T-cell (primary cell): ENCODE data around the gene BAZ2B. TPM values are rescaled to one million over a fixed set of nuclear protein-coding genes. Genes with fewer than 3 reads are reported as not detected.

ENCODE experiments used
- ATAC-seq, 4 experiments: fragments of 200-7000 bp in 3 of 4; fragments of 150-1000 bp in 1 of 4; cut with Tn5 transposase; replicated peaks in 1 of 4; 1 replicate in 3 of 4; 2 replicates in 1 of 4; pipeline ENCODE4 v1.10.0; 2021; ENCODE audit warnings: moderate library complexity in 3 of 4, mild to moderate bottlenecking in 2 of 4, moderate number of reproducible peaks in 1 of 4
- CTCF ChIA-PET, 2 donors: fragments of 300-600 bp; sonication (Branson Sonifier 250); formaldehyde crosslinking; loops; one replicate each; lab custom pipeline; 2022; ENCODE audit warnings: antibody characterized with exemption in 2 of 2; lab: Charles Lee
- POLR2A ChIA-PET, 2 donors: fragments of 300-600 bp; sonication (Branson Sonifier 250); formaldehyde crosslinking; loops; one replicate each; lab custom pipeline; 2022; ENCODE audit warnings: antibody characterized with exemption in 2 of 2; lab: Charles Lee
- DNase-seq, 35 experiments: peaks; one replicate each; pipeline versions ENCODE4 v3.0.0 to v3.0.0-alpha.2; 2013 to 2023
- H3K27ac ChIP-seq: one replicate; pipeline ENCODE4 v1.5.1; 2013; ENCODE audit warnings: low read length
- H3K27me3 ChIP-seq, 2 experiments: replicated peaks in 1 of 2; 1 replicate in 1 of 2; 2 replicates in 1 of 2; pipeline versions ENCODE4 v1.6.1 to v1.7.0; 2013; ENCODE audit warnings: low read length in 1 of 2, mixed read lengths in 1 of 2; ENCODE audit not compliant: control insufficient read depth in 2 of 2, insufficient read depth in 2 of 2; ENCODE audit errors: extremely low read depth in 1 of 2
- H3K36me3 ChIP-seq, 2 donors: 1 replicate in 1 of 2; 2 replicates in 1 of 2; pipeline versions ENCODE4 v1.6.1 to v1.7.0; 2013; ENCODE audit warnings: low read length in 1 of 2; ENCODE audit not compliant: control insufficient read depth in 2 of 2, insufficient read depth in 1 of 2; ENCODE audit errors: extremely low read depth in 1 of 2
- H3K4me1 ChIP-seq, 2 experiments: 1 replicate in 1 of 2; 2 replicates in 1 of 2; pipeline versions ENCODE4 v1.6.1 to v1.7.0; 2013; ENCODE audit warnings: low read length in 2 of 2, mixed read lengths in 1 of 2; ENCODE audit not compliant: insufficient read depth in 2 of 2, control insufficient read depth in 1 of 2; ENCODE audit errors: extremely low read depth in 1 of 2
- H3K4me3 ChIP-seq, 2 donors: 1 replicate in 1 of 2; 2 replicates in 1 of 2; pipeline versions ENCODE4 v1.5.1 to v1.7.0; 2013; ENCODE audit warnings: mild to moderate bottlenecking in 2 of 2, low read length in 1 of 2, moderate library complexity in 1 of 2; ENCODE audit not compliant: control insufficient read depth in 1 of 2; ENCODE audit errors: extremely low read depth in 1 of 2
- H3K9me3 ChIP-seq: 2 replicates; pipeline ENCODE4 v1.7.0; 2013
- H3K27ac Mint-ChIP-seq, 2 donors: one replicate each; pipeline ENCODE4 v1.8.0; 2020 to 2021; ENCODE audit warnings: mild to moderate bottlenecking in 2 of 2, mixed read lengths in 2 of 2
- H3K27me3 Mint-ChIP-seq, 2 donors: one replicate each; pipeline ENCODE4 v1.8.0; 2021 to 2022; ENCODE audit warnings: mixed read lengths in 2 of 2
- H3K36me3 Mint-ChIP-seq: one replicate; pipeline ENCODE4 v1.8.0; 2021; ENCODE audit warnings: mixed read lengths
- H3K4me1 Mint-ChIP-seq, 3 donors: one replicate each; pipeline ENCODE4 v1.8.0; 2020 to 2022; ENCODE audit warnings: mixed read lengths in 3 of 3, mild to moderate bottlenecking in 1 of 3
- H3K4me3 Mint-ChIP-seq, 3 donors: one replicate each; pipeline ENCODE4 v1.8.0; 2020 to 2022; ENCODE audit warnings: mild to moderate bottlenecking in 3 of 3, mixed read lengths in 3 of 3, moderate library complexity in 3 of 3
- H3K9me3 Mint-ChIP-seq, 3 donors: one replicate each; pipeline ENCODE4 v1.8.0; 2020 to 2022; ENCODE audit warnings: mixed read lengths in 3 of 3
- WGBS: methylation state at CpG from one replicate; pipeline ENCODE4 v1.1.5; 2013; ENCODE audit warnings: missing lambda C conversion rate; ENCODE audit not compliant: insufficient coverage; 5-methylcytosine and 5-hydroxymethylcytosine counted together
- total RNA-seq, 35 experiments: library from RNA in 6 of 35; stranded (reverse) in 6 of 35; fragments of 120-200 nt in 1 of 35; gene quantifications; one replicate each; pipeline versions ENCODE4 v1.2.1 to v1.2.4 and lab custom pipeline; 2013 to 2026

Gene BAZ2B
- total RNA-seq, 5 donors from 2014 or later (not counting 1 experiment from before 2014, with no cell fraction given) = 21.2 to 38.5 (median 27.2) TPM

DNA sequence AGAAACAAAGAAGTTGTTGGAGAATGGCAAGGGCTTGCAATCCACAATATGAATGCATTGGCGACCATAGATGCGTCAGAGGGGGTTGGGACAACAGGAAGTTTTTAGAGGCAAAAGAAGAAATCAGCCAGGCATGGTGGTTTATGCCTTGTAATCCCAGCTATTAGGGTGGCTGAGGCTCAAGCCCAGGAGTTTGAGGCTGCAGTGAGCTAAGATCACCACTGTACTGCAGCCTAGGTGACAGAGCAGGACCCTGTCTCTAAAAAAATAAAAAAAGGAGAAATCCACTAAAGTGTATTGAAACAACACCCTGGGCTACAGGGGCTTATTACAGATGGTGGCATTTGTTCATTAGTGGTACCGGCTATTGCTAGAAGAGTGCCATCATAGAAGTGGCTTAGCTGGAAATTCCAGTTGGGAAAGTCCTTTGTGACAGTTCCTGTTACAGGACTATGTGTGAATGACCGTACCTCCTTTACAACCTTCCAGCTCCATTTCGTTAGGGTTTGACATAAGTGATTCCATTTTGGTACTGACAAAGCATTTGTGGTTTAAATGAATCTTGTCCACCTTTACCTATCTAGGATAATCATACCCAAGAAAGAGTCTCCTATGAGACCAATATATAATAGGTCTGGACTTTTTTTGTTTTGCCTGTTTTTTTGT lies 319.2 kb downstream of the BAZ2B start:
- Histone ChIP-seq H3K9me3 (no peaks in the 10 kb centered on the region), H3K4me1 (no peaks in the 10 kb centered on the region), H3K27me3 (peaks cover 0 to 4% of the 10 kb centered on the region in 2 experiments), H3K36me3 (no peaks in the 10 kb centered on the region), H3K27ac (no peak overlapping the region), H3K4me3 (no peak overlapping the region)
- H3K36me3 Mint-ChIP-seq = no peaks in the 10 kb centered on the region
- no peak for DNase-seq
- 94% methylated on average over 3 of the region's 5 CpGs for WGBS
- CTCF ChIA-PET = interaction anchor here in 1 of 2 donors (0.7 kb wide), 1 partner anchor 1762 kb away, joined by 3 read pairs; no protein-coding TSS in a partner anchor
- POLR2A ChIA-PET = no interaction called here
- no peak overlapping the region for H3K27ac Mint-ChIP-seq
- peaks cover 4 to 10% of the 10 kb centered on the region in 2 donors for H3K27me3 Mint-ChIP-seq
- no peaks in the 10 kb centered on the region for H3K4me1 Mint-ChIP-seq
- peaks cover 0 to 3% (median 0%) of the 10 kb centered on the region in 3 donors for H3K9me3 Mint-ChIP-seq
- ATAC-seq = no peak
- H3K4me3 Mint-ChIP-seq = no peak overlapping the region

DNA sequence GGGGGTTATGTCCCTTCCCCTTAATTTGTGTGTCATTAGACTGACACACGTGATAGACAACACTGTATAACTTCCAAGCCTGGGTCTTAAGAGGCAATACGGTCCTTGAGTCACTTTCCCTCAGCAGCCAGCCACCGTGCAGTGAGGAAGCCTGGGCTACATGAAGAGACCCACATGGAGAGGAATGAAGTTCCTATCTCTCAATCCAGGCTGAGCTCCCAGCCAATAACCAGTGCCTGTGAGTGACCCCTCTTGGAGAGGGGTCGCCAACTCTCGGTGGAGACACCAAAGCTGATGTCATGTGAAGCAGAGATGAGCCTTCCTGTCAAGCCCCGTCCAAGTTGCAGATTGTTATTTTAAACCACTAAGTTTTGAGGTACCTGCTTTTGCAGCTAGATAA lies 324.2 kb downstream of the BAZ2B start:
- DNase-seq (no peak), ATAC-seq (no peak)
- H3K36me3 ChIP-seq = no peaks in the 10 kb centered on the region
- POLR2A ChIA-PET = no interaction called here
- H3K27me3 ChIP-seq = peaks cover 0 to 6% of the 10 kb centered on the region in 2 experiments
- peaks cover 7% of the 10 kb centered on the region in 2 experiments for H3K4me1 ChIP-seq
- no peaks in the 10 kb centered on the region for H3K9me3 ChIP-seq
- Mint-ChIP-seq H3K9me3 (peaks cover 0 to 3% (median 0%) of the 10 kb centered on the region in 3 donors), H3K27ac (no peak overlapping the region), H3K4me3 (no peak overlapping the region), H3K4me1 (peaks cover 13 to 15% (median 14%) of the 10 kb centered on the region in 3 donors), H3K36me3 (no peaks in the 10 kb centered on the region), H3K27me3 (peaks cover 4 to 6% of the 10 kb centered on the region in 2 donors)
- CTCF ChIA-PET = no interaction called here
- H3K27ac ChIP-seq = no peak overlapping the region
- no peak overlapping the region for H3K4me3 ChIP-seq
- WGBS = 85% methylated on average over 4 of the region's 6 CpGs

DNA sequence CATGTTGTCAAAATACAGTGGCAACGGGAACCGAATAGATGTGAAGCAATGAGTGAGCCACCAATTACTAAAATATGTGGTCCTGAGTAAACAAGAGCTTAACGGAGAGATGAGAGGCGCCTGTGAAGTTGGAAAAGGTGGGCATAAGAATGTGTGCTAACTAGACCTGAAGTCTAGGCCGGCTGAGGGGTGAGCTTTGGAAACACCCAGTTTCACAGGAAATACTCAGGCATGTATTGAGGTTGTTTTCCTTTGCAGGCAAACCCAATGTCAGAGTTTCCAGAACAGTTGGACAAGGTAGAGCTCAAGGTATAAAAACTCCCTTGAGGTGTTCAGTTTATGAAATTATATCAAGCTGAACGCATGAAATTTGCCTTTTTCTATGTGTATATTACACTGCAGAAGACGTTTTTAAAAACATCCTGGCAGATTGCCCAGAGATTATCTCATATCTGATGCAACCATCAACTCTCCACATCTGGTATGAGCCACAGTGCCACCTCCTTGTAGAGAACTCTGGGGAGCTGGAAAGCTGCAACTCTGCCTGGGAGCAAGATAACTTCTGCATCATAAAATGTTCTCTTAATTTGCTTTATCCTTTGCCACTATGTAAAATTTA lies 325.9 kb downstream of the BAZ2B start:
- H3K4me3 Mint-ChIP-seq = peak overlapping the region in 1 of 3 donors; percentile 17
- H3K9me3 Mint-ChIP-seq = no peaks in the 10 kb centered on the region
- Histone ChIP-seq H3K36me3 (no peaks in the 10 kb centered on the region), H3K27me3 (peaks cover 0 to 3% of the 10 kb centered on the region in 2 experiments), H3K4me1 (peaks cover 7 to 21% of the 10 kb centered on the region in 2 experiments), H3K27ac (no peak overlapping the region), H3K9me3 (no peaks in the 10 kb centered on the region), H3K4me3 (no peak overlapping the region)
- peaks cover 0 to 3% of the 10 kb centered on the region in 2 donors for H3K27me3 Mint-ChIP-seq
- ATAC-seq (no peak), DNase-seq (peak in 5 of 35 experiments; percentile 4 to 66 (median 9))
- ChIA-PET POLR2A (interaction anchor here in 1 of 2 donors (0.5 kb wide), 1 partner anchor 109 kb away, joined by 3 read pairs; no protein-coding TSS in a partner anchor), CTCF (no interaction called here)
- H3K4me1 Mint-ChIP-seq = peaks cover 21 to 22% (median 22%) of the 10 kb centered on the region in 3 donors
- H3K36me3 Mint-ChIP-seq = no peaks in the 10 kb centered on the region
- WGBS = 29% methylated on average over 4 of the region's 7 CpGs
- no peak overlapping the region for H3K27ac Mint-ChIP-seq

DNA sequence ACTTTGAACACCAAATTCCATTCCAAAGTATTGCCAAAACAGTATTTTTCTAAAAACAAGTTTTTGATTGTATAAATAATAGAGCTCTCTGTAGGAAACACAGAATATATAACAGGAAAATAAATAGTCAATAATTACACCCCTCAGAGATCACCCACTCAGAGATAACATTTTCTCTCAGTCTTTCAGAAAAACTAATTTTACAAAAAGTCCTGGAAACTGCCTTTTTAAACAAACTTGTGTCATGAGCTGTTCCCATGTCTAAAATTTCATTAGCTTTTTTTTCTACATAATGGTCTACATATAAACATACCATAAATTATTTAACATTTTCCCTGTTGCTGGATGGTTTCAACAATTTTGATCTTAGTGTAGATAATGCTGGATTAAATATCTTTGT lies 328.6 kb downstream of the BAZ2B start:
- no peak for DNase-seq
- peak overlapping the region; percentile 77 to 91 (median 86) for H3K4me3 Mint-ChIP-seq
- Histone ChIP-seq H3K27ac (no peak overlapping the region), H3K4me1 (peaks cover 7 to 22% of the 10 kb centered on the region in 2 experiments), H3K27me3 (peaks cover 0 to 3% of the 10 kb centered on the region in 2 experiments), H3K36me3 (no peaks in the 10 kb centered on the region), H3K9me3 (no peaks in the 10 kb centered on the region), H3K4me3 (no peak overlapping the region)
- peaks cover 0 to 3% of the 10 kb centered on the region in 2 donors for H3K27me3 Mint-ChIP-seq
- H3K27ac Mint-ChIP-seq = no peak overlapping the region
- ATAC-seq = no peak
- H3K36me3 Mint-ChIP-seq = peaks cover under 1% of the 10 kb centered on the region
- H3K4me1 Mint-ChIP-seq = peaks cover 23 to 33% (median 25%) of the 10 kb centered on the region in 3 donors
- POLR2A ChIA-PET = interaction anchor here (0.5 to 1.1 kb wide), 2 partner anchors 420 to 425 kb away, joined by 3 to 4 read pairs; partner anchors contain the start of gene MARCHF7 (in 1 of the 2)
- CTCF ChIA-PET = interaction anchor here in 1 of 2 donors (0.7 to 1.2 kb wide), 2 partner anchors 424 to 465 kb away, joined by 3 to 5 read pairs; partner anchors contain the start of gene MARCHF7
- no peaks in the 10 kb centered on the region for H3K9me3 Mint-ChIP-seq

DNA sequence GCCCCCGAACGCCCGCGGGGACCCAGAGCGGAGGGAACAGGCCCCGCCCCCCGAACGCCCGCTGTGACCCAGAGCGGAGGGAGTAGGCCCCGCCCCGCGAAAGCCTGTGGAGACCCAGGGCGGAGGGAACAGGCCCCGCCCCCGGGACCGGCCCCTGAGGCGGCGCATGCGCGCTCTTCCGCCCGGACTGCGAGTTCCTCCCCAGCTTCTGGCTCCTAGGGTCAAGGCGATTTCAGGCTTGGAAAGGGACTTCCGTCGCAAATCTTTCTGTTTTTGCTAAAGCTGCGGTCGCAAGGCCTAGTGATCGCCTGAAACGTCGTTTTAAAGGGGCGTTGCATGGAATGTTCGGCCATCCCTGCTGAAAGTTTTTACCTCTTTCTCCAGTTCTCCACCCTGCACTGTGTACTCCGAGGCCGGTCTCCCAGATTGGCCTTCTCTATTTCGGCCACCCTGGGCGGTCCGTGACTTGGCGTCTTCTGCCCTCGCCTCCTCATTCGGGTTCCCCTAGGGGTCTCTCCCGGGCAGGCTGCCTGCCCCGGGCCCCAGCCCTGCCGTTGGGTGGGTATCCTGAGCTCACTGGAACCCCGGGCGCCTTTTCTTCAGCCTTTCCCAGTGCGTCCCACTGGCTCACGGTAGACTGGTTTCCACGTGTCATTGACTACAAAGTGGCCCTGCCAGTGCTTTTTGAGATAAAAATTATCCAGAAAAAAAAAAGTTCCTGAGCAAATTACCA lies 329.5 kb downstream of the BAZ2B start:
- 1% methylated on average over 42 of the region's 50 CpGs for WGBS
- Histone ChIP-seq H3K4me3 (peak overlapping the region; percentile 60 to 68), H3K36me3 (no peaks in the 10 kb centered on the region), H3K9me3 (no peaks in the 10 kb centered on the region), H3K27me3 (no peaks in the 10 kb centered on the region), H3K4me1 (peaks cover 7 to 22% of the 10 kb centered on the region in 2 experiments), H3K27ac (peak overlapping the region; percentile 69)
- Mint-ChIP-seq H3K4me1 (peaks cover 23 to 33% (median 25%) of the 10 kb centered on the region in 3 donors), H3K36me3 (peaks cover 3% of the 10 kb centered on the region), H3K4me3 (peak overlapping the region; percentile 77 to 91 (median 86)), H3K27ac (peak overlapping the region; percentile 76 to 89), H3K27me3 (no peaks in the 10 kb centered on the region), H3K9me3 (no peaks in the 10 kb centered on the region)
- ChIA-PET POLR2A (interaction anchor here in 1 of 2 donors (1.1 kb wide), 1 partner anchor 426 kb away, joined by 4 read pairs; the partner anchor contains the start of gene MARCHF7), CTCF (interaction anchor here in 1 of 2 donors (1.2 kb wide), 1 partner anchor 425 kb away, joined by 5 read pairs; the partner anchor contains the start of gene MARCHF7)
- peak; percentile 85 to 99 (median 93) for DNase-seq
- ATAC-seq = peak; percentile 98 to 99 (median 99)
